ENCODE measurements around the gene GOSR2.

GRCh38 chr17:46982577-46982976 is 59.6 kb downstream of the GOSR2 start:
- TF ChIP-seq CTCF (IDR thresholded peaks at IDR 0.05), result no peak
- TF ChIP-seq EP300 (IDR thresholded peaks at IDR 0.05), result no peak
